ENCODE data around the gene MT1A.
"Not testable (repeated sequence)": the region's sequence is repeated elsewhere in the genome, so short reads cannot be mapped to it uniquely, and the experiment has no call there.

The MT1A gene

GRCh38 chr16:56657555-56658326 lies 19.3 kb downstream of the MT1A start, which contains the start of gene MT1F:
TSS of gene MT1F (plus strand) at chr16:56657959. CDS start at chr16:56658059, 100 bp downstream.
- H3K4me1 Mint-ChIP-seq = peaks cover 9% of the 10 kb centered on the region

GRCh38 chr16:56658327-56658875 lies 19.9 kb downstream of the MT1A start:
- Mint-ChIP-seq H3K27ac (peak overlapping the region in 2 of 3 experiments; percentile 28 to 79), H3K27me3 (ENCODE audit: low read depth) (peaks cover 99% of the 10 kb centered on the region), H3K4me3 (peak overlapping the region; percentile 87 to 92 (median 89)), H3K36me3 (ENCODE audit: low read depth) (peaks cover 12% of the 10 kb centered on the region), H3K9me3 (no peaks in the 10 kb centered on the region), H3K4me1 (peaks cover 13% of the 10 kb centered on the region)
- no peak for TF ChIP-seq CTCF (IDR thresholded peaks at IDR 0.05; ENCODE audit: unreplicated experiment in 3 of 3)

More at GRCh38 chr16:56657555-56658326, 19.3 kb downstream of the MT1A start, which contains the start of gene MT1F:
- peak within 1 kb of the TSS in 2 of 3 experiments; percentile 28 to 79 for H3K27ac Mint-ChIP-seq
- peaks cover 99% of the 10 kb centered on the region for H3K27me3 Mint-ChIP-seq (ENCODE audit: low read depth)
- peaks cover 12% of the 10 kb centered on the region for H3K36me3 Mint-ChIP-seq (ENCODE audit: low read depth)
- no peaks in the 10 kb centered on the region for H3K9me3 Mint-ChIP-seq
- H3K4me3 Mint-ChIP-seq = peak within 1 kb of the TSS; percentile 87 to 92 (median 89)
- no peak for TF ChIP-seq CTCF (IDR thresholded peaks at IDR 0.05; ENCODE audit: unreplicated experiment in 3 of 3)

- peaks cover 100% of the 10 kb centered on the region for H3K27me3 Mint-ChIP-seq (ENCODE audit: low read depth)
- H3K9me3 Mint-ChIP-seq = no peaks in the 10 kb centered on the region
- no peak for TF ChIP-seq CTCF (IDR thresholded peaks at IDR 0.05; ENCODE audit: unreplicated experiment in 3 of 3)
- H3K4me1 Mint-ChIP-seq = peaks cover 15% of the 10 kb centered on the region
- H3K36me3 Mint-ChIP-seq (ENCODE audit: low read depth) = peaks cover 12% of the 10 kb centered on the region
- no peak overlapping the region for H3K27ac Mint-ChIP-seq
- peak overlapping the region; percentile 59 to 70 (median 67) for H3K4me3 Mint-ChIP-seq
Observed at GRCh38 chr16:56662357-56663354, 24.2 kb downstream of the MT1A start.

- Mint-ChIP-seq H3K27me3 (ENCODE audit: low read depth) (peaks cover 100% of the 10 kb centered on the region), H3K4me1 (peaks cover 18% of the 10 kb centered on the region), H3K9me3 (no peaks in the 10 kb centered on the region), H3K4me3 (peak overlapping the region in 1 of 3 experiments; percentile 50), H3K36me3 (ENCODE audit: low read depth) (peaks cover 11% of the 10 kb centered on the region), H3K27ac (no peak overlapping the region)
- no peak for TF ChIP-seq CTCF (IDR thresholded peaks at IDR 0.05; ENCODE audit: unreplicated experiment in 3 of 3)
Observed at GRCh38 chr16:56664506-56664905, 26.0 kb downstream of the MT1A start.

GRCh38 chr16:56665286-56666261 lies 27.1 kb downstream of the MT1A start:
- Mint-ChIP-seq H3K27ac (peak overlapping the region in 1 of 3 experiments; percentile 11), H3K27me3 (ENCODE audit: low read depth) (peaks cover 100% of the 10 kb centered on the region), H3K4me1 (peaks cover 18% of the 10 kb centered on the region), H3K4me3 (peak overlapping the region in 2 of 3 experiments; percentile 29 to 75)
- not testable (repeated sequence) for H3K9me3 Mint-ChIP-seq; H3K36me3 Mint-ChIP-seq (ENCODE audit: low read depth)

Data from nephron (organoid).